Measurements from ENCODE around the gene GEN1.

- TF ChIP-seq POLR2AphosphoS5 (IDR thresholded peaks at IDR 0.05; ENCODE audit: low read depth, low read length) (no peak), TAF1 (IDR thresholded peaks at IDR 0.05; ENCODE audit: borderline replicate concordance, low read depth, low read length) (no peak)
These were observed 961 bp downstream of the GEN1 start for GRCh38 chr2:17754773-17755425.

All from GM12892 (cell line).